ENCODE measurements around the gene PVR. TPM values are rescaled to one million over a fixed set of nuclear protein-coding genes. Genes with fewer than 3 reads are reported as not detected.

The PVR gene
- polyA plus RNA-seq, 1 of the 3 experiments (the other 2 are of a cell fraction): 90.8 TPM

GRCh38 chr19:44646049-44646416 lies 2.3 kb downstream of the PVR start:
- ChIA-PET CTCF (interaction anchor here (0.8 to 1.5 kb wide), 3 partner anchors 11 to 75 kb away, joined by 3 to 8 read pairs (median 5); no protein-coding TSS in a partner anchor), POLR2A (no interaction called here)
- Histone ChIP-seq H3K9me2 (no peaks in the 10 kb centered on the region), H3K36me3 (replicated peaks in 1 of 2; ENCODE audit: control insufficient read depth in 1 of 2, insufficient read depth in 2 of 2, low read length in 1 of 2) (peaks cover 14 to 26% of the 10 kb centered on the region in 2 experiments), H3F3A (replicated peaks; ENCODE audit: insufficient read depth) (no peaks in the 10 kb centered on the region), H4K20me1 (ENCODE audit: insufficient read depth) (peaks cover 28% of the 10 kb centered on the region; the same call in 1 of the 2 replicates), H3K27me3 (ENCODE audit: insufficient read depth) (no peaks in the 10 kb centered on the region), H3K27ac (ENCODE audit: low read depth in 2 of 2, low read length in 1 of 2) (no peak overlapping the region), H3K9ac (peak overlapping the region; percentile 3; the same call in 1 of the 2 replicates), H3K9me3 (no peaks in the 10 kb centered on the region), H3K4me3 (ENCODE audit: low read depth in 2 of 2, low read length in 1 of 2) (peak overlapping the region in 1 of 2 experiments; percentile 5; a peak in 1 of 4 replicates), H3K4me2 (peak overlapping the region; percentile 22; the same call in 1 of the 2 replicates), H2AFZ (ENCODE audit: low read depth) (no peak overlapping the region), H3K79me2 (ENCODE audit: insufficient read depth) (peaks cover 67% of the 10 kb centered on the region), H3K4me1 (ENCODE audit: control insufficient read depth in 1 of 2, insufficient read depth in 2 of 2, low read depth in 1 of 2, low read length in 1 of 2) (peaks cover 0 to 2% of the 10 kb centered on the region in 2 experiments; a peak in 1 of 4 replicates)
- no peak for TF ChIP-seq RAD21 (IDR thresholded peaks at IDR 0.05; ENCODE audit: low read length)
- TF ChIP-seq TEAD4 (IDR thresholded peaks at IDR 0.05; ENCODE audit: borderline replicate concordance, insufficient read depth): no peak
- TF ChIP-seq SMC3 (IDR thresholded peaks at IDR 0.05; ENCODE audit: low read depth, low read length): no peak
- no peak for TF ChIP-seq POLR2AphosphoS5 (IDR thresholded peaks at IDR 0.05; ENCODE audit: low read depth, low read length)
- no peak for TF ChIP-seq USF2 (IDR thresholded peaks at IDR 0.05; ENCODE audit: borderline replicate concordance, low read depth, low read length)
- TF ChIP-seq JUND (IDR thresholded peaks at IDR 0.05): no peak
- TF ChIP-seq NFIC (IDR thresholded peaks at IDR 0.05; ENCODE audit: borderline replicate concordance): no peak
- no peak for TF ChIP-seq MAX (IDR thresholded peaks at IDR 0.05; ENCODE audit: low read depth)
- no peak for TF ChIP-seq GABPA (IDR thresholded peaks at IDR 0.05; ENCODE audit: low read depth)
- TF ChIP-seq GATA2 (CRISPR knock-in tag; IDR thresholded peaks at IDR 0.05): no peak
- no peak for TF ChIP-seq ELF1 (IDR thresholded peaks at IDR 0.05)
- no peak for TF ChIP-seq TCF12 (IDR thresholded peaks at IDR 0.05)
- no peak for TF ChIP-seq TAF1 (IDR thresholded peaks at IDR 0.05; ENCODE audit: borderline replicate concordance, low read depth, low read length)
- TF ChIP-seq NRF1 (IDR thresholded peaks at IDR 0.05; ENCODE audit: low read depth, low read length): no peak
- 100% methylated on average over 3 of the region's 3 CpGs for WGBS (ENCODE audit: low lambda C conversion rate)
- DNase-seq: no peak

GRCh38 chr19:44647144-44647543 lies 3.4 kb downstream of the PVR start:
- H3K4me3 ChIP-seq (ENCODE audit: low read depth in 2 of 2, low read length in 1 of 2): no peak overlapping the region
- peaks cover 19 to 34% of the 10 kb centered on the region in 2 experiments for H3K36me3 ChIP-seq (replicated peaks in 1 of 2; ENCODE audit: control insufficient read depth in 1 of 2, insufficient read depth in 2 of 2, low read length in 1 of 2)
- CTCF ChIA-PET: interaction anchor here (2.6 kb wide), 1 partner anchor 10 kb away, joined by 16 read pairs; no protein-coding TSS in a partner anchor
- WGBS (ENCODE audit: low lambda C conversion rate): 92% methylated on average over 26 of the region's 31 CpGs
- no peaks in the 10 kb centered on the region for H3K9me2 ChIP-seq
- H4K20me1 ChIP-seq (ENCODE audit: insufficient read depth): peaks cover 31% of the 10 kb centered on the region; the same call in 1 of the 2 replicates
- H3K9ac ChIP-seq: no peak overlapping the region
- peaks cover 75% of the 10 kb centered on the region for H3K79me2 ChIP-seq (ENCODE audit: insufficient read depth)
- no peak overlapping the region for H3K27ac ChIP-seq (ENCODE audit: low read depth in 2 of 2, low read length in 1 of 2)
- DNase-seq: no peak
- H3K4me1 ChIP-seq (ENCODE audit: control insufficient read depth in 1 of 2, insufficient read depth in 2 of 2, low read depth in 1 of 2, low read length in 1 of 2): peaks cover 0 to 2% of the 10 kb centered on the region in 2 experiments; a peak in 1 of 4 replicates
- no peaks in the 10 kb centered on the region for H3K9me3 ChIP-seq
- no peak for TF ChIP-seq ZBTB33 (IDR thresholded peaks at IDR 0.05; ENCODE audit: borderline replicate concordance, low read depth)
- TF ChIP-seq RCOR1 (IDR thresholded peaks at IDR 0.05; ENCODE audit: low read length): no peak
- no peak for TF ChIP-seq USF1 (IDR thresholded peaks at IDR 0.05; ENCODE audit: borderline replicate concordance, low read depth)
- TF ChIP-seq EZH2phosphoT487 (IDR thresholded peaks at IDR 0.05; ENCODE audit: borderline replicate concordance, low read depth): no peak
- POLR2A ChIA-PET: no interaction called here
- H3F3A ChIP-seq (replicated peaks; ENCODE audit: insufficient read depth): no peaks in the 10 kb centered on the region
- no peaks in the 10 kb centered on the region for H3K27me3 ChIP-seq (ENCODE audit: insufficient read depth)
- H2AFZ ChIP-seq (ENCODE audit: low read depth): no peak overlapping the region
- H3K4me2 ChIP-seq: no peak overlapping the region

Measured in SK-N-SH (cell line).